H1 (cell line): ENCODE measurements around the gene DPPA5. TPM values are rescaled to one million over a fixed set of nuclear protein-coding genes. Genes with fewer than 3 reads are reported as not detected.

Experiments used
- CTCF ChIA-PET: fragments of 300-600 bp; sonication (Branson Sonifier 250); formaldehyde crosslinking; loops from one replicate; lab custom pipeline; 2021; ENCODE audit not compliant: partially characterized antibody; lab: Charles Lee
- POLR2A ChIA-PET: fragments of 300-600 bp; sonication (Branson Sonifier 250); formaldehyde crosslinking; loops from one replicate; lab custom pipeline; 2021; ENCODE audit warnings: inconsistent platforms; ENCODE audit not compliant: partially characterized antibody; lab: Charles Lee
- DNase-seq, 2 experiments: peaks; one replicate each; pipeline versions ENCODE4 v3.0.0 to v3.0.0-alpha.2; 2010 to 2022; ENCODE audit warnings: low spot score in 2 of 2, low read depth in 1 of 2, mixed read lengths in 1 of 2
- FAIRE-seq: peaks from 2 replicates; lab custom pipeline; 2011; peaks lifted over from hg19 to GRCh38; lab: Jason Lieb, UNC
- H2AFZ ChIP-seq: 2 replicates; pipeline ENCODE4 v1.8.1; 2012; ENCODE audit warnings: low read length, inconsistent platforms
- H2AK5ac ChIP-seq: 2 replicates; pipeline ENCODE4 v1.6.1; 2013; ENCODE audit warnings: low read depth, low read length
- H2BK120ac ChIP-seq: replicated peaks from 2 replicates; pipeline ENCODE3; 2013; ENCODE audit warnings: low read depth, low read length, inconsistent platforms
- H2BK12ac ChIP-seq: 2 replicates; pipeline ENCODE4 v1.6.1; 2013; ENCODE audit warnings: low read depth, low read length
- H2BK15ac ChIP-seq: 2 replicates; pipeline ENCODE4 v1.6.1; 2013; ENCODE audit warnings: low read length
- H2BK20ac ChIP-seq: 2 replicates; pipeline ENCODE4 v1.6.1; 2013; ENCODE audit warnings: low read length
- H2BK5ac ChIP-seq: 2 replicates; pipeline ENCODE4 v1.6.1; 2013; ENCODE audit warnings: low read depth, low read length
- H3K14ac ChIP-seq: 2 replicates; pipeline ENCODE4 v1.6.1; 2013; ENCODE audit warnings: inconsistent platforms; ENCODE audit not compliant: insufficient read length
- H3K18ac ChIP-seq: 2 replicates; pipeline ENCODE4 v1.6.1; 2013; ENCODE audit warnings: low read length; ENCODE audit errors: extremely low read depth
- H3K23ac ChIP-seq: 2 replicates; pipeline ENCODE4 v1.6.1; 2013; ENCODE audit warnings: inconsistent platforms; ENCODE audit not compliant: insufficient read length
- H3K23me2 ChIP-seq: 2 replicates; pipeline ENCODE4 v1.6.1; 2013; ENCODE audit warnings: low read depth, low read length
- H3K27ac ChIP-seq: 2 replicates; pipeline ENCODE4 v1.6.1; 2011; ENCODE audit warnings: low read depth, low read length, inconsistent platforms
- H3K27me3 ChIP-seq, 4 experiments: replicated peaks in 1 of 4; 1 replicate in 1 of 4; 2 replicates in 3 of 4; pipeline versions ENCODE4 v1.6.1 to v1.8.1; 2011 to 2013; ENCODE audit warnings: low read length in 3 of 4, mild to moderate bottlenecking in 3 of 4, inconsistent platforms in 2 of 4, mixed read lengths in 2 of 4, moderate library complexity in 1 of 4; ENCODE audit not compliant: control insufficient read depth in 3 of 4, insufficient read depth in 3 of 4; ENCODE audit errors: extremely low read depth in 1 of 4
- H3K36me3 ChIP-seq, 4 experiments: 2 replicates each; pipeline versions ENCODE4 v1.6.1 to v1.8.1; 2011 to 2013; ENCODE audit warnings: mild to moderate bottlenecking in 4 of 4, low read length in 3 of 4, moderate library complexity in 2 of 4, control low read depth in 1 of 4, inconsistent platforms in 1 of 4; ENCODE audit not compliant: insufficient read depth in 4 of 4, control insufficient read depth in 2 of 4
- H3K4ac ChIP-seq: replicated peaks from 2 replicates; pipeline ENCODE3; 2013; ENCODE audit warnings: low read length, low read depth, mixed read lengths, inconsistent platforms; ENCODE audit not compliant: insufficient read length
- H3K4me1 ChIP-seq, 4 experiments: replicated peaks in 1 of 4; 1 replicate in 1 of 4; 2 replicates in 3 of 4; pipeline versions ENCODE4 v1.6.1 to v1.8.1; 2011 to 2013; ENCODE audit warnings: low read length in 3 of 4, inconsistent platforms in 2 of 4, mixed read lengths in 1 of 4; ENCODE audit not compliant: insufficient read depth in 4 of 4, control insufficient read depth in 3 of 4
- H3K4me2 ChIP-seq, 2 experiments: 2 replicates each; pipeline versions ENCODE4 v1.6.1 to v1.8.1; 2011 to 2013; ENCODE audit warnings: low read depth in 2 of 2, low read length in 2 of 2, control low read depth in 1 of 2, inconsistent platforms in 1 of 2, mild to moderate bottlenecking in 1 of 2; ENCODE audit not compliant: insufficient read depth in 1 of 2
- H3K4me3 ChIP-seq, 4 experiments: fragments of 200-600, 300-600 bp in 1 of 4; sonication (generic), shearing (Covaris generic), sonication (Bioruptor Twin) in 1 of 4; 2 replicates each; pipeline versions ENCODE4 v1.5.1 to v1.8.1; 2011 to 2016; ENCODE audit warnings: low read length in 4 of 4, low read depth in 3 of 4, control low read depth in 2 of 4, inconsistent platforms in 2 of 4, mild to moderate bottlenecking in 2 of 4, mixed read lengths in 1 of 4, moderate library complexity in 1 of 4; ENCODE audit not compliant: insufficient read depth in 2 of 4; ENCODE audit errors: extremely low read depth in 1 of 4
- H3K56ac ChIP-seq: replicated peaks from 2 replicates; pipeline ENCODE3; 2013; ENCODE audit warnings: low read depth, mild to moderate bottlenecking, mixed read lengths, low read length, inconsistent platforms; ENCODE audit not compliant: insufficient read length
- H3K79me1 ChIP-seq: 2 replicates; pipeline ENCODE4 v1.6.1; 2013; ENCODE audit warnings: low read depth, low read length, control low read depth
- H3K79me2 ChIP-seq, 2 experiments: 2 replicates each; pipeline versions ENCODE4 v1.6.1 to v1.8.1; 2012 to 2013; ENCODE audit warnings: low read length in 2 of 2, mild to moderate bottlenecking in 2 of 2, inconsistent platforms in 1 of 2; ENCODE audit not compliant: insufficient read depth in 2 of 2, control insufficient read depth in 1 of 2
- H3K9ac ChIP-seq, 4 experiments: replicated peaks in 1 of 4; 1 replicate in 1 of 4; 2 replicates in 3 of 4; pipeline versions ENCODE4 v1.6.1 to v1.8.1; 2011 to 2013; ENCODE audit warnings: low read depth in 3 of 4, low read length in 3 of 4, control low read depth in 2 of 4, mild to moderate bottlenecking in 2 of 4, moderate library complexity in 2 of 4, inconsistent platforms in 1 of 4; ENCODE audit errors: extremely low read depth in 1 of 4
- H3K9me3 ChIP-seq, 2 experiments: 2 replicates each; pipeline versions ENCODE4 v1.6.1 to v1.8.1; 2012 to 2013; ENCODE audit warnings: mild to moderate bottlenecking in 2 of 2, moderate library complexity in 2 of 2, control low read depth in 1 of 2, inconsistent platforms in 1 of 2, low read depth in 1 of 2, low read length in 1 of 2, mixed read lengths in 1 of 2; ENCODE audit not compliant: insufficient read depth in 2 of 2
- H4K20me1 ChIP-seq, 2 experiments: replicated peaks in 1 of 2; 2 replicates each; pipeline versions ENCODE3 to v1.8.1; 2011 to 2013; ENCODE audit warnings: inconsistent platforms in 2 of 2, low read length in 2 of 2, mild to moderate bottlenecking in 1 of 2; ENCODE audit not compliant: insufficient read depth in 2 of 2, control insufficient read depth in 1 of 2
- H4K5ac ChIP-seq: 2 replicates; pipeline ENCODE4 v1.6.1; 2013; ENCODE audit warnings: low read length, low read depth, mixed read lengths, inconsistent platforms; ENCODE audit not compliant: insufficient read length
- H4K8ac ChIP-seq: 2 replicates; pipeline ENCODE4 v1.8.0; 2013; ENCODE audit warnings: mild to moderate bottlenecking, moderate library complexity, low read length, inconsistent platforms; ENCODE audit not compliant: insufficient read depth; ENCODE audit errors: extremely low read depth
- H4K91ac ChIP-seq: replicated peaks from 2 replicates; pipeline ENCODE3; 2013; ENCODE audit warnings: low read length, mixed read lengths, inconsistent platforms; ENCODE audit not compliant: insufficient read length
- BCL11A ChIP-seq, 2 experiments: IDR thresholded peaks; one replicate each; pipeline ENCODE4 v1.6.1; 2011; ENCODE audit warnings: low read depth in 2 of 2, low read length in 2 of 2, mild to moderate bottlenecking in 2 of 2
- POLR2A ChIP-seq, 2 experiments: IDR thresholded peaks; 1 replicate in 1 of 2; 2 replicates in 1 of 2; pipeline ENCODE4 v1.6.1; 2011; ENCODE audit warnings: low read depth in 2 of 2, low read length in 2 of 2, mild to moderate bottlenecking in 2 of 2; ENCODE audit errors: control extremely low read depth in 1 of 2
- SIX5 ChIP-seq: IDR thresholded peaks from 2 replicates; pipeline ENCODE4 v1.6.1; 2011; ENCODE audit warnings: mild to moderate bottlenecking, low read depth, low read length
- TBP ChIP-seq: IDR thresholded peaks from 2 replicates; pipeline ENCODE4 v1.6.1; 2011; ENCODE audit warnings: low read depth, low read length, improper control_type of control experiment
- WGBS, 2 experiments: shearing (Covaris generic) in 1 of 2; methylation state at CpG; one replicate each; pipeline versions ENCODE4 v1.1.6 to v1.1.7; 2013 to 2015; ENCODE audit warnings: low lambda C conversion rate in 2 of 2, mixed read lengths in 2 of 2, inconsistent platforms in 1 of 2, low coverage in 1 of 2, missing lambda C conversion rate in 1 of 2; ENCODE audit not compliant: insufficient replicate concordance in 2 of 2, insufficient coverage in 1 of 2, insufficient read length in 1 of 2; ENCODE audit errors: extremely low coverage in 1 of 2, missing lambda C conversion rate in 1 of 2; 5-methylcytosine and 5-hydroxymethylcytosine counted together
- polyA plus RNA-seq, 7 experiments: library from polyadenylated mRNA; depleted of rRNA in 3 of 7; stranded (reverse) in 5 of 7; unstranded in 2 of 7; fragments of >200 nt in 5 of 7; fragments of 200-250 nt in 2 of 7; gene quantifications; 1 replicate in 5 of 7; 2 replicates in 1 of 7; 4 replicates in 1 of 7; pipeline versions ENCODE4 v1.2.1 to v1.2.3, GENCODE V29; 2011 to 2013; ENCODE audit warnings: missing spikeins in 2 of 7, mixed read lengths in 2 of 7
- total RNA-seq: library from RNA; stranded (reverse); fragmentation: NEBNext Ultra II Directional; extraction: Animal tissue kit (Norgen Biotek cat#: 25700); gene quantifications from 2 replicates; pipeline ENCODE4 v1.2.1, GENCODE V29; 2021
- TF ChIP-seq, protein P1 (sequence below): IDR thresholded peaks from 2 replicates; pipeline ENCODE4 v1.6.1; 2011; ENCODE audit warnings: low read depth, mild to moderate bottlenecking, low read length; ENCODE audit not compliant: insufficient read depth

The DPPA5 gene
- total and polyA plus RNA-seq, 2 of the 8 experiments (the other 6 are each of a cell fraction or from before 2014, with no cell fraction given) = 2.0 to 2.9 TPM

DNA sequence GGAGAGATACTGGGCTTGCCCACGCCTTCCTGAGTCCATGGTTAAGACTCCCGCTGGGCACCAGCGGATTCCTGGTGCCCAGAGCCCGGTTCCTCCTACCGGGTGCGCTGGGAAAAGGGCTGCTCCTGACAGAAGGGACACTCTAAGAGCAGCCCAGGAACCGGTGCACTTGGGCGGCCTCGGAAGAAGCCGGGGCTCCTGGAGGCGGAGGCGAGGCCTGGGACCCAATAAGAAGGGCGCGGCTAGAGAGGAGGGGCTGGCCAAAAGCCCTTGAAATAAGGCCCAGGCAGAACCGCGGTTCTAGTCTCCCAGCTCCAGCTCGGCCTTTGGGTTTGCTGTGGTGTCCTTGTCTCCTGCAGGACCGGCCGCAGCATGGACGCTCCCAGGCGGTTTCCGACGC lies 8.3 kb upstream of the DPPA5 start, which contains the start of gene KHDC3L:
Gene KHDC3L, plus strand, starts transcription at position 301 of the 400 bp plus-strand sequence. Its CDS starts 72 bp downstream, at position 373.
- H3K27me3 ChIP-seq = no peaks in the 10 kb centered on the region
- no peaks in the 10 kb centered on the region for H3K4me1 ChIP-seq
- no peak within 1 kb of the TSS for H2BK5ac ChIP-seq
- no peak within 1 kb of the TSS; the same call in 1 of the 2 replicates for H4K8ac ChIP-seq
- H3K79me1 ChIP-seq = no peaks in the 10 kb centered on the region
- no peaks in the 10 kb centered on the region for H3K23me2 ChIP-seq
- H2AFZ ChIP-seq = no peak within 1 kb of the TSS
- no peaks in the 10 kb centered on the region for H3K36me3 ChIP-seq
- DNase-seq (no peak), FAIRE-seq (no peak)
- no peak within 1 kb of the TSS for H3K18ac ChIP-seq
- H3K4ac ChIP-seq = no peak within 1 kb of the TSS
- WGBS, 2 experiments = 95% methylated on average over 23 of the region's 23 CpGs; no CpG with 5 or more reads in 1 of the 2 experiments
- 0 out of 2 replicates have a peak within 1 kb of the TSS, but pooled peaks have one; percentile 50 for H2BK12ac ChIP-seq
- CTCF ChIA-PET = no interaction called here
- no peak within 1 kb of the TSS for H3K9ac ChIP-seq
- no peak within 1 kb of the TSS for H3K4me2 ChIP-seq
- no peak within 1 kb of the TSS; the same call in 1 of the 2 replicates for H2BK20ac ChIP-seq
- H3K4me3 ChIP-seq = no peak within 1 kb of the TSS
- POLR2A ChIA-PET = no interaction called here
- H3K56ac ChIP-seq = no peak within 1 kb of the TSS
- H3K9me3 ChIP-seq = no peaks in the 10 kb centered on the region; a peak in 1 of 4 replicates
- H4K91ac ChIP-seq = no peak within 1 kb of the TSS
- H2BK120ac ChIP-seq = no peak within 1 kb of the TSS
- no peaks in the 10 kb centered on the region for H4K20me1 ChIP-seq
- H3K79me2 ChIP-seq = no peaks in the 10 kb centered on the region
- H3K27ac ChIP-seq = no peak within 1 kb of the TSS
- no peak within 1 kb of the TSS for H3K14ac ChIP-seq
- TF ChIP-seq SIX5 = no peak
- TF ChIP-seq POLR2A (IDR thresholded peaks at IDR 0.05; ENCODE audit: control extremely low read depth in 1 of 2, low read depth in 2 of 2, low read length in 2 of 2) = no peak
- TF ChIP-seq TBP = no peak
- TF ChIP-seq, protein P1, sequence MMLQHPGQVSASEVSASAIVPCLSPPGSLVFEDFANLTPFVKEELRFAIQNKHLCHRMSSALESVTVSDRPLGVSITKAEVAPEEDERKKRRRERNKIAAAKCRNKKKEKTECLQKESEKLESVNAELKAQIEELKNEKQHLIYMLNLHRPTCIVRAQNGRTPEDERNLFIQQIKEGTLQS = no peak
- TF ChIP-seq BCL11A (IDR thresholded peaks at IDR 0.05; ENCODE audit: low read depth in 2 of 2, low read length in 2 of 2) = no peak
- TF ChIP-seq, all 59 proteins: peak for 0
- H4K5ac ChIP-seq = no peak within 1 kb of the TSS
- no peak within 1 kb of the TSS for H3K23ac ChIP-seq
- H2BK15ac ChIP-seq = no peak within 1 kb of the TSS; the same call in 1 of the 2 replicates
- no peak within 1 kb of the TSS for H2AK5ac ChIP-seq
